T-helper 2 cell treated with Interferon-gamma antibody and Interleukin-4, amounts not matched to agents 5 μg/mL and 100 μg/mL, for 36 hours (primary cell): ENCODE data around the gene WDR49.

Experiments
- DNase-seq: peaks from one replicate; pipeline ENCODE4 v3.0.0; 2021; ENCODE audit warnings: low spot score
- H3K27ac Mint-ChIP-seq: one replicate; pipeline ENCODE4 v1.8.0; 2021; ENCODE audit warnings: mild to moderate bottlenecking, mixed read lengths
- H3K27me3 Mint-ChIP-seq: one replicate; pipeline ENCODE4 v1.8.0; 2021; ENCODE audit warnings: low read depth, mixed read lengths
- H3K36me3 Mint-ChIP-seq: one replicate; pipeline ENCODE4 v1.8.0; 2021; ENCODE audit warnings: low read depth, mixed read lengths
- H3K4me1 Mint-ChIP-seq: one replicate; pipeline ENCODE4 v1.8.0; 2021; ENCODE audit warnings: low read depth, mixed read lengths
- H3K4me3 Mint-ChIP-seq: one replicate; pipeline ENCODE4 v1.8.0; 2022; ENCODE audit warnings: mild to moderate bottlenecking, moderate library complexity, mixed read lengths
- H3K9me3 Mint-ChIP-seq: one replicate; pipeline ENCODE4 v1.8.0; 2021; ENCODE audit warnings: mixed read lengths

Gene WDR49

GRCh38 chr3:167653760-167654159 is at the start of gene WDR49:
TSS of gene WDR49 (minus strand) at chr3:167653942. CDS start at chr3:167653425, 517 bp downstream.
- H3K4me1 Mint-ChIP-seq = no peaks in the 10 kb centered on the region
- no peaks in the 10 kb centered on the region for H3K9me3 Mint-ChIP-seq
- no peaks in the 10 kb centered on the region for H3K36me3 Mint-ChIP-seq
- H3K27me3 Mint-ChIP-seq = no peaks in the 10 kb centered on the region
- DNase-seq = no peak
- H3K4me3 Mint-ChIP-seq = no peak within 1 kb of the TSS
- no peak within 1 kb of the TSS for H3K27ac Mint-ChIP-seq

- Mint-ChIP-seq H3K36me3 (peaks cover 38% of the 10 kb centered on the region), H3K27ac (no peak overlapping the region), H3K27me3 (no peaks in the 10 kb centered on the region), H3K9me3 (no peaks in the 10 kb centered on the region), H3K4me1 (peaks cover 15% of the 10 kb centered on the region), H3K4me3 (no peak overlapping the region)
- no peak for DNase-seq
Observed at GRCh38 chr3:167700926-167701325, 47.2 kb upstream of the WDR49 start.

- Mint-ChIP-seq H3K4me3 (no peak overlapping the region), H3K27me3 (no peaks in the 10 kb centered on the region), H3K36me3 (peaks cover 43% of the 10 kb centered on the region), H3K27ac (no peak overlapping the region), H3K4me1 (peaks cover 13% of the 10 kb centered on the region), H3K9me3 (no peaks in the 10 kb centered on the region)
- no peak for DNase-seq
Observed at GRCh38 chr3:167700046-167700445, 46.3 kb upstream of the WDR49 start.

- Mint-ChIP-seq H3K9me3 (no peaks in the 10 kb centered on the region), H3K27ac (no peak overlapping the region), H3K36me3 (peaks cover 45% of the 10 kb centered on the region), H3K4me3 (no peak overlapping the region), H3K27me3 (no peaks in the 10 kb centered on the region), H3K4me1 (peaks cover 32% of the 10 kb centered on the region)
- no peak for DNase-seq
Observed at GRCh38 chr3:167694121-167694520, 40.4 kb upstream of the WDR49 start.

GRCh38 chr3:167691366-167691765 is 37.6 kb upstream of the WDR49 start:
- Mint-ChIP-seq H3K27ac (peak overlapping the region; percentile 56), H3K27me3 (no peaks in the 10 kb centered on the region), H3K4me3 (peak overlapping the region; percentile 28), H3K36me3 (peaks cover 42% of the 10 kb centered on the region), H3K4me1 (peaks cover 21% of the 10 kb centered on the region), H3K9me3 (no peaks in the 10 kb centered on the region)
- DNase-seq = peak; percentile 48

GRCh38 chr3:167684388-167684993 is 30.7 kb upstream of the WDR49 start:
- H3K9me3 Mint-ChIP-seq = no peaks in the 10 kb centered on the region
- DNase-seq = peak; percentile 11
- peaks cover 2% of the 10 kb centered on the region for H3K4me1 Mint-ChIP-seq
- peaks cover 30% of the 10 kb centered on the region for H3K36me3 Mint-ChIP-seq
- H3K27me3 Mint-ChIP-seq = no peaks in the 10 kb centered on the region
- H3K27ac Mint-ChIP-seq = no peak overlapping the region
- no peak overlapping the region for H3K4me3 Mint-ChIP-seq

- H3K9me3 Mint-ChIP-seq = peaks cover 28% of the 10 kb centered on the region
- H3K4me1 Mint-ChIP-seq = no peaks in the 10 kb centered on the region
- DNase-seq = no peak
- no peaks in the 10 kb centered on the region for H3K27me3 Mint-ChIP-seq
- no peak overlapping the region for H3K4me3 Mint-ChIP-seq
- H3K27ac Mint-ChIP-seq = no peak overlapping the region
- H3K36me3 Mint-ChIP-seq = peaks cover 56% of the 10 kb centered on the region
Observed at GRCh38 chr3:167679526-167679925, 25.8 kb upstream of the WDR49 start.

GRCh38 chr3:167675848-167676247 is 22.1 kb upstream of the WDR49 start:
- Mint-ChIP-seq H3K27me3 (no peaks in the 10 kb centered on the region), H3K4me1 (no peaks in the 10 kb centered on the region), H3K9me3 (peaks cover 28% of the 10 kb centered on the region), H3K27ac (no peak overlapping the region), H3K36me3 (peaks cover 52% of the 10 kb centered on the region), H3K4me3 (no peak overlapping the region)
- DNase-seq = no peak

- Mint-ChIP-seq H3K36me3 (peaks cover 41% of the 10 kb centered on the region), H3K4me3 (no peak overlapping the region), H3K27me3 (no peaks in the 10 kb centered on the region), H3K4me1 (no peaks in the 10 kb centered on the region), H3K27ac (no peak overlapping the region), H3K9me3 (peaks cover 28% of the 10 kb centered on the region)
- no peak for DNase-seq
Observed at GRCh38 chr3:167673221-167673620, 19.5 kb upstream of the WDR49 start.

GRCh38 chr3:167671878-167672427 is 18.2 kb upstream of the WDR49 start:
- no peaks in the 10 kb centered on the region for H3K27me3 Mint-ChIP-seq
- H3K9me3 Mint-ChIP-seq = peaks cover 23% of the 10 kb centered on the region
- H3K36me3 Mint-ChIP-seq = peaks cover 33% of the 10 kb centered on the region
- no peak overlapping the region for H3K27ac Mint-ChIP-seq
- no peak overlapping the region for H3K4me3 Mint-ChIP-seq
- H3K4me1 Mint-ChIP-seq = no peaks in the 10 kb centered on the region
- no peak for DNase-seq

- peaks cover 11% of the 10 kb centered on the region for H3K36me3 Mint-ChIP-seq
- H3K4me3 Mint-ChIP-seq = no peak overlapping the region
- no peak overlapping the region for H3K27ac Mint-ChIP-seq
- peaks cover under 1% of the 10 kb centered on the region for H3K9me3 Mint-ChIP-seq
- no peaks in the 10 kb centered on the region for H3K4me1 Mint-ChIP-seq
- H3K27me3 Mint-ChIP-seq = no peaks in the 10 kb centered on the region
- no peak for DNase-seq
Observed at GRCh38 chr3:167669699-167670098, 16.0 kb upstream of the WDR49 start.

GRCh38 chr3:167668651-167669050 is 14.9 kb upstream of the WDR49 start:
- no peaks in the 10 kb centered on the region for H3K4me1 Mint-ChIP-seq
- no peak overlapping the region for H3K27ac Mint-ChIP-seq
- H3K36me3 Mint-ChIP-seq = peaks cover 2% of the 10 kb centered on the region

GRCh38 chr3:167666563-167666962 is 12.8 kb upstream of the WDR49 start:
- Mint-ChIP-seq H3K4me3 (no peak overlapping the region), H3K27ac (no peak overlapping the region), H3K27me3 (no peaks in the 10 kb centered on the region), H3K9me3 (no peaks in the 10 kb centered on the region), H3K36me3 (no peaks in the 10 kb centered on the region), H3K4me1 (no peaks in the 10 kb centered on the region)
- DNase-seq = no peak

More at GRCh38 chr3:167668651-167669050, 14.9 kb upstream of the WDR49 start:
- H3K4me3 Mint-ChIP-seq = no peak overlapping the region
- H3K27me3 Mint-ChIP-seq = no peaks in the 10 kb centered on the region
- H3K9me3 Mint-ChIP-seq = no peaks in the 10 kb centered on the region
- DNase-seq = no peak

GRCh38 chr3:167662919-167663400 is 9.2 kb upstream of the WDR49 start:
- Mint-ChIP-seq H3K9me3 (no peaks in the 10 kb centered on the region), H3K4me1 (no peaks in the 10 kb centered on the region), H3K27me3 (peaks cover 3% of the 10 kb centered on the region), H3K27ac (no peak overlapping the region), H3K4me3 (no peak overlapping the region), H3K36me3 (no peaks in the 10 kb centered on the region)
- no peak for DNase-seq
